A549 (cell line): ENCODE results near the gene SHROOM4.

Experiments used
- CEBPB ChIP-seq, 2 experiments: fragments of >200 bp in 1 of 2; sonication (Bioruptor Twin) in 1 of 2; formaldehyde crosslinking in 1 of 2; IDR thresholded peaks; 2 replicates each; pipeline ENCODE4 v1.6.1; 2012 to 2016
- ELK1 ChIP-seq: fragments of 150-350 bp; IDR thresholded peaks from 2 replicates; pipeline ENCODE4 v1.6.1; 2014; ENCODE audit warnings: low read depth, mild to moderate bottlenecking, low read length
- EP300 ChIP-seq, 2 experiments: fragments of >200 bp; sonication (Bioruptor Twin); formaldehyde crosslinking; IDR thresholded peaks; 2 replicates in 1 of 2; 3 replicates in 1 of 2; pipeline ENCODE4 v1.6.1; 2016 to 2017
- POLR2AphosphoS2 ChIP-seq: conservative IDR thresholded peaks from 2 replicates; pipeline ENCODE4 v1.6.1; 2012; ENCODE audit warnings: low read length, improper control_type of control experiment, inconsistent platforms
- TF ChIP-seq, protein P1 (sequence below): fragments of >200 bp; sonication (Bioruptor Twin); formaldehyde crosslinking; IDR thresholded peaks from 3 replicates; pipeline ENCODE4 v1.5.1; 2016

GRCh38 chrX:50842221-50842620 lies 28.2 kb upstream of the SHROOM4 start:
- TF ChIP-seq, protein P1, sequence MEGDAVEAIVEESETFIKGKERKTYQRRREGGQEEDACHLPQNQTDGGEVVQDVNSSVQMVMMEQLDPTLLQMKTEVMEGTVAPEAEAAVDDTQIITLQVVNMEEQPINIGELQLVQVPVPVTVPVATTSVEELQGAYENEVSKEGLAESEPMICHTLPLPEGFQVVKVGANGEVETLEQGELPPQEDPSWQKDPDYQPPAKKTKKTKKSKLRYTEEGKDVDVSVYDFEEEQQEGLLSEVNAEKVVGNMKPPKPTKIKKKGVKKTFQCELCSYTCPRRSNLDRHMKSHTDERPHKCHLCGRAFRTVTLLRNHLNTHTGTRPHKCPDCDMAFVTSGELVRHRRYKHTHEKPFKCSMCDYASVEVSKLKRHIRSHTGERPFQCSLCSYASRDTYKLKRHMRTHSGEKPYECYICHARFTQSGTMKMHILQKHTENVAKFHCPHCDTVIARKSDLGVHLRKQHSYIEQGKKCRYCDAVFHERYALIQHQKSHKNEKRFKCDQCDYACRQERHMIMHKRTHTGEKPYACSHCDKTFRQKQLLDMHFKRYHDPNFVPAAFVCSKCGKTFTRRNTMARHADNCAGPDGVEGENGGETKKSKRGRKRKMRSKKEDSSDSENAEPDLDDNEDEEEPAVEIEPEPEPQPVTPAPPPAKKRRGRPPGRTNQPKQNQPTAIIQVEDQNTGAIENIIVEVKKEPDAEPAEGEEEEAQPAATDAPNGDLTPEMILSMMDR = no peak
- TF ChIP-seq POLR2AphosphoS2 (no peak), EP300 (IDR thresholded peaks at IDR 0.05) (no peak), CEBPB (IDR thresholded peaks at IDR 0.05) (no peak), ELK1 (no peak)
